Retinal pigment epithelial cell (primary cell): ENCODE results near the gene SPOCK3.

Experiments used
- DNase-seq: peaks from one replicate; pipeline ENCODE4 v3.0.0-alpha.2; 2010; ENCODE audit warnings: low read depth
- H3K4me3 ChIP-seq: 2 replicates; pipeline ENCODE4 v1.5.1; 2011; ENCODE audit warnings: mild to moderate bottlenecking, low read length, control low read depth, moderate library complexity
- CTCF ChIP-seq: conservative IDR thresholded peaks from 2 replicates; pipeline ENCODE4 v1.5.1; 2011; ENCODE audit warnings: low read depth, low read length, control low read depth, inconsistent platforms

SPOCK3 gene

GRCh38 chr4:166823126-166823525 lies 411.2 kb downstream of the SPOCK3 start:
- no peak for DNase-seq
- no peak for TF ChIP-seq CTCF
- H3K4me3 ChIP-seq: no peak overlapping the region

GRCh38 chr4:166822386-166822785 lies 411.9 kb downstream of the SPOCK3 start:
- DNase-seq: no peak
- TF ChIP-seq CTCF: no peak

GRCh38 chr4:166816890-166817289 lies 417.4 kb downstream of the SPOCK3 start:
- no peak for TF ChIP-seq CTCF
- DNase-seq: peak; percentile 87
- H3K4me3 ChIP-seq: no peak overlapping the region

More at GRCh38 chr4:166822386-166822785, 411.9 kb downstream of the SPOCK3 start:
- H3K4me3 ChIP-seq: no peak overlapping the region

- TF ChIP-seq CTCF: no peak
Measured at GRCh38 chr4:166808380-166808779, 425.9 kb downstream of the SPOCK3 start.

GRCh38 chr4:166802346-166802745 lies 431.9 kb downstream of the SPOCK3 start:
- DNase-seq: peak; percentile 88
- no peak overlapping the region for H3K4me3 ChIP-seq
- no peak for TF ChIP-seq CTCF

More at GRCh38 chr4:166808380-166808779, 425.9 kb downstream of the SPOCK3 start:
- H3K4me3 ChIP-seq: no peak overlapping the region
- DNase-seq: no peak

GRCh38 chr4:166798126-166798525 lies 436.2 kb downstream of the SPOCK3 start:
- no peak overlapping the region for H3K4me3 ChIP-seq
- TF ChIP-seq CTCF: no peak
- DNase-seq: no peak

GRCh38 chr4:166777760-166778159 lies 456.5 kb downstream of the SPOCK3 start:
- DNase-seq: no peak
- no peak overlapping the region for H3K4me3 ChIP-seq
- TF ChIP-seq CTCF: no peak
